ENCODE results near the gene NF2.

Gene NF2

DNA sequence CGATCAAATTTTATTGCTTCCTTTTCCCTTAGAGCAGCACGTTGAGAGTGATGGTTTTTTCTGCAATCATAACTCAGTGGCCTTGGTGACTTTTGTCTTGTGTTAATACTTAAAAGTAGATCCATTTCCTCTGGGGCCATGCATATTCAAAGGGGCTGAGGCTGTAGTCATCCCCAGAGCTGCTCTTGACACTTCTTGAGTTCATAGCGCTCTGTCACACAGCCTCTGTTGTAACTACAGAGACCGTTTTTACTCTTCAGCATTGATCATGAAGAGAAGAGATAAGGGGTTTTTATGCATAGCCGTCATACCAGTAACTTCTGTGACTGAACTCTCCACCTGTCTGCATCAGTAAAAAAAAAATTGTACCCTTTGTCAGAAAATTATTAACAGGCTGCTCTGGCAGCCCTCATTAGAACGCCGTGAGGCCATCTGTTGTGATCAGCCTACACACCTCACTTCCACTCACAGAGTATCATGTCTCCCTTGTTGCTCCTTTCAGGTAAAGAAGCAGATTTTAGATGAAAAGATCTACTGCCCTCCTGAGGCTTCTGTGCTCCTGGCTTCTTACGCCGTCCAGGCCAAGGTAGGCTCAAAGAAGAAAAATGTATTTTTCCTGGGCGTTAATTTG, 38.4 kb downstream of the NF2 start:
- H2AFZ ChIP-seq (ENCODE audit: low read depth, low read length, severe bottlenecking): no peak overlapping the region
- no peaks in the 10 kb centered on the region for H3K79me2 ChIP-seq (ENCODE audit: insufficient read depth, low read length)
- no peaks in the 10 kb centered on the region for H3K9me3 ChIP-seq (ENCODE audit: insufficient read depth, low read length)
- H3K9me2 ChIP-seq (replicated peaks; ENCODE audit: insufficient read depth, low read length): no peaks in the 10 kb centered on the region
- no peak overlapping the region for H3K4me2 ChIP-seq (ENCODE audit: low read depth, low read length, poor library complexity, severe bottlenecking)
- H3K27ac ChIP-seq (ENCODE audit: low read depth, low read length): no peak overlapping the region
- no peaks in the 10 kb centered on the region for H3K27me3 ChIP-seq (ENCODE audit: low read length)
- H4K20me1 ChIP-seq (ENCODE audit: low read depth, low read length): no peaks in the 10 kb centered on the region
- H3K9ac ChIP-seq (ENCODE audit: low read length): no peak overlapping the region
- no peak overlapping the region for H3K4me3 ChIP-seq (ENCODE audit: insufficient read depth, low read length, poor library complexity, severe bottlenecking)
- H3F3A ChIP-seq (ENCODE audit: insufficient read depth): no peaks in the 10 kb centered on the region
- TF ChIP-seq, protein P1, sequence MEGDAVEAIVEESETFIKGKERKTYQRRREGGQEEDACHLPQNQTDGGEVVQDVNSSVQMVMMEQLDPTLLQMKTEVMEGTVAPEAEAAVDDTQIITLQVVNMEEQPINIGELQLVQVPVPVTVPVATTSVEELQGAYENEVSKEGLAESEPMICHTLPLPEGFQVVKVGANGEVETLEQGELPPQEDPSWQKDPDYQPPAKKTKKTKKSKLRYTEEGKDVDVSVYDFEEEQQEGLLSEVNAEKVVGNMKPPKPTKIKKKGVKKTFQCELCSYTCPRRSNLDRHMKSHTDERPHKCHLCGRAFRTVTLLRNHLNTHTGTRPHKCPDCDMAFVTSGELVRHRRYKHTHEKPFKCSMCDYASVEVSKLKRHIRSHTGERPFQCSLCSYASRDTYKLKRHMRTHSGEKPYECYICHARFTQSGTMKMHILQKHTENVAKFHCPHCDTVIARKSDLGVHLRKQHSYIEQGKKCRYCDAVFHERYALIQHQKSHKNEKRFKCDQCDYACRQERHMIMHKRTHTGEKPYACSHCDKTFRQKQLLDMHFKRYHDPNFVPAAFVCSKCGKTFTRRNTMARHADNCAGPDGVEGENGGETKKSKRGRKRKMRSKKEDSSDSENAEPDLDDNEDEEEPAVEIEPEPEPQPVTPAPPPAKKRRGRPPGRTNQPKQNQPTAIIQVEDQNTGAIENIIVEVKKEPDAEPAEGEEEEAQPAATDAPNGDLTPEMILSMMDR (IDR thresholded peaks at IDR 0.05; ENCODE audit: insufficient read depth, low read length, poor library complexity, severe bottlenecking): no peak
- TF ChIP-seq EZH2phosphoT487 (conservative IDR thresholded peaks at IDR 0.05; ENCODE audit: low read length): no peak
- H3K36me3 ChIP-seq (ENCODE audit: low read length): peaks cover 7% of the 10 kb centered on the region; the same call in 1 of the 2 replicates

- Histone ChIP-seq H3K4me3 (ENCODE audit: insufficient read depth, low read length, poor library complexity, severe bottlenecking) (no peak overlapping the region), H3K27ac (ENCODE audit: low read depth, low read length) (no peak overlapping the region), H3K36me3 (ENCODE audit: low read length) (peaks cover 7% of the 10 kb centered on the region; the same call in 1 of the 2 replicates), H2AFZ (ENCODE audit: low read depth, low read length, severe bottlenecking) (no peak overlapping the region), H3K79me2 (ENCODE audit: insufficient read depth, low read length) (no peaks in the 10 kb centered on the region), H3K27me3 (ENCODE audit: low read length) (no peaks in the 10 kb centered on the region), H4K20me1 (ENCODE audit: low read depth, low read length) (no peaks in the 10 kb centered on the region), H3K9me2 (replicated peaks; ENCODE audit: insufficient read depth, low read length) (no peaks in the 10 kb centered on the region), H3K9me3 (ENCODE audit: insufficient read depth, low read length) (no peaks in the 10 kb centered on the region), H3K9ac (ENCODE audit: low read length) (no peak overlapping the region), H3K4me2 (ENCODE audit: low read depth, low read length, poor library complexity, severe bottlenecking) (no peak overlapping the region), H3F3A (ENCODE audit: insufficient read depth) (no peaks in the 10 kb centered on the region)
- no peak for TF ChIP-seq EZH2phosphoT487 (conservative IDR thresholded peaks at IDR 0.05; ENCODE audit: low read length)
- TF ChIP-seq, protein P1 (IDR thresholded peaks at IDR 0.05; ENCODE audit: insufficient read depth, low read length, poor library complexity, severe bottlenecking): no peak
These were observed 39.3 kb downstream of the NF2 start for GRCh38 chr22:29642694-29643093.

GRCh38 chr22:29647954-29648737, 44.7 kb downstream of the NF2 start:
- H3K9me2 ChIP-seq (replicated peaks; ENCODE audit: insufficient read depth, low read length): no peaks in the 10 kb centered on the region
- no peak overlapping the region for H3K4me3 ChIP-seq (ENCODE audit: insufficient read depth, low read length, poor library complexity, severe bottlenecking)
- TF ChIP-seq, protein P1 (IDR thresholded peaks at IDR 0.05; ENCODE audit: insufficient read depth, low read length, poor library complexity, severe bottlenecking): no peak
- no peak for TF ChIP-seq EZH2phosphoT487 (conservative IDR thresholded peaks at IDR 0.05; ENCODE audit: low read length)
- no peaks in the 10 kb centered on the region for H4K20me1 ChIP-seq (ENCODE audit: low read depth, low read length)
- no peak overlapping the region for H3K9ac ChIP-seq (ENCODE audit: low read length)
- no peak overlapping the region for H3K4me2 ChIP-seq (ENCODE audit: low read depth, low read length, poor library complexity, severe bottlenecking)
- no peaks in the 10 kb centered on the region for H3K79me2 ChIP-seq (ENCODE audit: insufficient read depth, low read length)
- H3K27me3 ChIP-seq (ENCODE audit: low read length): no peaks in the 10 kb centered on the region
- no peak overlapping the region for H3K27ac ChIP-seq (ENCODE audit: low read depth, low read length)
- no peaks in the 10 kb centered on the region for H3K36me3 ChIP-seq (ENCODE audit: low read length)
- no peaks in the 10 kb centered on the region for H3K9me3 ChIP-seq (ENCODE audit: insufficient read depth, low read length)
- H3F3A ChIP-seq (ENCODE audit: insufficient read depth): no peaks in the 10 kb centered on the region
- no peak overlapping the region for H2AFZ ChIP-seq (ENCODE audit: low read depth, low read length, severe bottlenecking)
